HG03432 (cell line): Measurements from ENCODE around the gene CLCN6.

Experiments
- ATAC-seq: cut with Tn5 transposase; IDR thresholded peaks from one replicate; pipeline ENCODE4 v1.9.1; 2021; ENCODE audit warnings: mild to moderate bottlenecking, moderate library complexity; ENCODE audit not compliant: unreplicated experiment

CLCN6 gene

DNA sequence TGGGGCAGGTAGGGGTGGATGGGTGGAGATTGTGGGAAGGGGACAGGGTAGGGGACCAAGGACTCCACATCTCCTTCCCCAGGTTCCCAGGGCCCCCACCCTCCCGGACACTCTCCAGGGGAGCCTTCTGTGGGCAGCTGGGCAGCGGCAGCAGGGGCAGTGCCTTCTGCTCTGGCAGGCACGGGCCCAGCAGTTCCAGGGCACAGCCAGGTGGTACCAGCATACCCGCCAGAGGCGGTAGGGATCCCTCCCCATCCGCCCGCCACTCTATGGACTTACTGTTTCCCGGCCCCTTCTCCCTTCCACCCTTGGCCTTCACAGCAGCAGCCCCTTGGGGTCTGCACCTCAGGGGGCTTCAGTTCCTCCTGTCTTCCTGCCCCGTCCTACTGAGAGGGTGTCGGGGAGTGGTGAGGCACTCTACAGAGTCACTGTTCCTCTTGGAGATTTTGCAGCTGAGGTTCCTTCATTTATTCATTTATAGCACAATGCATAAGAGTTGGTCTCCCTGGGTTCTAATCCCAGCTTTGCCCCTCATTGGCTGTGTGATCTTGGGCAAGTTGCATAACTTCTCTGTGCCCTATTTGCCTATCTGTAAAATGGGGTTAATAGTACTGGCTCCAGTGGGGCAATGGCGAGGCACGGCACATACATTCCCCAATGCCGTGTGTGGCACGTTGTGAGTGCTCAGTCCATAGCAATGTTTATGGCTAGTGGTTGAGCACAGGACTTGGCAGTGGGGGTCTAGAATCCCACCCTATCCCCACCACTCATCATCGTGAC, 27.0 kb upstream of the CLCN6 start:
- ATAC-seq, result no peak

DNA sequence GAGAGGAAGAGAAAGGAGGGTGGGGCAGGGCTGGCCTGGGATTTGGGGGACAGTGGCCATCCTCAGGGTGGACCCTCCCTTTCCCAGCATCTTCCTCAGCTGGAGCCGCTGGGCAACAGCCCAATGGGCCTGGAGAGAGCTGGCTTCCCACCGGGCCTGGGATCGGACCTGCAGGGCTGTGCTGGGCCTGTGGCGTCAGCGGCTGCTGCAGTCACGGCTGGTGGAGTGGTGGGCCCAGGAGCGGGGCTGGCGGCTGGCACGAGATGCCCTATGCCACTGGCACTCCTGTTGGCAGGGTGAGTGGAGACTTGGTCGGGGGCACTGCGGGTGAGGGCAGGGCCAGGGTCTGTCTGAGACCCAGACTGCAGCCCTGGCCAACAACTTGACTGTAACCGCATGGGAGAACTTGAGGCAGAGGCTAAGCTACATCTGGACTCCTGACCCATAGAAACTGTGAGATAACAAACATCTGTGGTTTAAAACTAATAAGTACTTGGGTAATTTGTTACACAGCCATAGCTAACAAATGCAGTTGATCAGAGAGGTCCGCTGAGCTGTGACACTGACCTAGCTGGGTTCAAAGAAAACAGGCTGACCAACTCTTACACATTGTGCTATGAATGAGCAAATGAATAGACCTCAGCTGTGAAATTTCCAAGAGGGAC, 26.1 kb upstream of the CLCN6 start:
- no peak for ATAC-seq

DNA sequence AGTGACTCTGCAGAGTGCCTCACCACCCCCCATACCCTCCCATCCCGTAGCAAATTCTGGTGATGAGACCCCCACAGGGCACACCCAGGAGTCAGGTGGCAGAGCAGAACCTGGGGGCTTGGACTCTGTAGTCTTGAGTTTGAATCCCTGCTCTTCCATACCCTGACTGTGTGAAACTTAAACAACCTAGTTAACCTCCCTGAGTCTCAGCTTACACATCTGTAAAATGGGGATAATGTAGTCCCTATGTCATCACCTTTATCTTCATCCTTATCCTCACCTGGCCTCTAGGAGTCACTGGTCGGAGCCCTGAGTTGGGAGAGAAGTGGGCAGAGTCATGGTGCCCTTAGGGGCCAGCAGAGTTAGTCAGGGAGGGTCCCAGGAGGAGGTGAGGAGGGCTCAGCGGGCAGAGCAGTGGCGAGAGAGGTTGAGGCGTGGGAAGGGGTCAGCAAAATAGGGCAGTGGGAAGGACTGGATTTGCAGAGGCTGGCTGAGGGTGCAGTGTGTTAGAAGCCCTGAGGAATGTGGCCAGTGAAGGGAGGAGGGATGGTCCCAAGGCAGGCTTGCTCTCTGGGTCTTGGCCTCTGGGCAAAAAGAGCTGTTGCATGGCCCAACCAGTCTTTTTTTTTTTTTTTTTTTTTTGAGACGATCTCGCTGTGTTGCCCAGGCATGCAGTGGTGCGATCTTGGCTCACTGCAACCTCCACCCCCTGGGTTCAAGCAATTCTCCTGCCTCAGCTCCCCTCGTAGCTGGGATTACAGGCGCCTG, 25.4 kb upstream of the CLCN6 start:
- no peak for ATAC-seq

- ATAC-seq, result no peak
These were observed 24.7 kb upstream of the CLCN6 start for GRCh38 chr1:11781297-11781696.

DNA sequence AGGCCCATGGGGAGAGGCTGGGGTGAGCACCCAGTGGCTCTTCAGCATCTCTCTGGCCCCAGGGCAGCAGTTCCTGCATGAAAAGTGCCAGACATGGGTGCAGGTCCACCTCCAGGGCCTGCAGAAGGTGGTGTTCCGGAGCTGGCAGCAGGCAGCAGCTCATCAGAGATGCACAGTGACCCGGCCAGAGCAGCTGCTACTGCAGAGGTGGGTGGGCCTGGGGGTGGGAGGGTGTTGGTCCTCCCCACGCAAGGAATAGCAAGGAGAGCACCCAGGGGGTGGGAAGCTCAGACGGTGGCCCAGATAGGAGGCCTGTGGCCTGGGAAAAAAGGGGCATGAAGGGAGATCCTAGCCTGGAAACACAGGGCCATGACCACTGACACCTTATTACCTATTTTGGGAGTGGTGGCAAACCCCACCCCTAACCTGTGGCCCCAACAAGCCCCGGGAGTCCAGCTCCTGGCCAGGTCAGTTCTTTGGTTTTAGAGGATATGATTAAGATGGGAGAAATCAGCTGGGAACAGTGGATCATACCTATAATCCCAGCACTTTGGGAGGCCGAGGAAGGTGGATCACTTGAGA, 23.8 kb upstream of the CLCN6 start:
- no peak for ATAC-seq

DNA sequence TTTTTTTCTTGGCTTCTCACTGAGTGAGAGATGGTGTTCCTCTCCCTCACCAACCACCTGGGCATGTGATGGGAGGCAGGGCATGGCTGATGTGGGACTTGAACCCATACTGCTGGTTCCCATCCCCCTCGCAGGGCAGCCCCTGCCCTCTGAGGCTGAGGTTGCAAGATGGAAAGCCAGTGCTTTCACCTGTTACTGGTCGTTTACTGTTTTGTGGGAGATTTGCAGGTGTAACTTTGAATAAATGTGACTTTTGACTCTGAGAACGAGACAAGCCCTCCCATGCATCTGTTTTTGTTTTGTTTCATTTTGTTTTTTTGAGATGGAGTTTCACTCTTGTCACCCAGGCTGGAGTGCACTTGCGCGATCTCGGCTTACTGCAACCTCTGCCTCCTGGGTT, 22.4 kb upstream of the CLCN6 start:
- ATAC-seq, result no peak

- ATAC-seq, result no peak
These were observed 21.6 kb upstream of the CLCN6 start for GRCh38 chr1:11784256-11784992.

DNA sequence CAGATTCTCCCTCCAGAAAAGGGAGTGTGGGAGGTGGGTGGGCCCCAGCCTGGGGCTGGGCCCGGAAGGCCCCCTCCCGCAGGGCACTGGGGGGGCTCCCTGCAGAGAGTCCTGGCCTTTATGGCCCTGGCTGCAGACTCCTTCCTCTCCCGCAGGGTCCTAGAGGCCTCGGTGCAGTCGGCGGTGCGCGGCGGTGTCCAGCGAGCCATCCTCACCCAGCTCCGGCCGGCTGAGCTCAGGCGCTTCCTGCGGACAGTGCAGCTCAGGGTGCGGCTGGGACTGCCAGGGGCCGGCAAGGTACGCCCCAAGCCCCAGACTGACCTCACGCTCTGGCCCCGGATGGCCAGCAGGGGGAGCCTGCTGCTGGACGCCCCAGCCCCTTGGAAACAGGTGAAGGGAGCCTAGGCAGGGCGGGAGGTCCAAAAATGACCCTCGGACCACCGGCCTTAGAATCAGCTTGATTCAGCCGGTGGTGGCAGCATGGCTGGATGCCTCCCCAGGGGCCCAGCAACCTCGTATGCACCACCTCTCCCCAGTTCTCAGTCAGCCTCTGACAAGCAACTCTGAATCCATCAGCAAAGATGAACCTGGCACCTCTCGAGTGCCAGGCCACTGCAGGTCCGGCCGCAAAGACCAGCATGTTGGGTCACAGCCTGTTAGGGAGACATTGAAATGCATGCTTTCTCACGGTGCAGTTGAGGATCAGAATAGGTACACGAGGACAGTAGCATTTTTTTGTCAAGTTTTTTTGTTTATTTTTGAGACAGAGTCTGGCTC, 20.8 kb upstream of the CLCN6 start:
- peak; percentile 50 for ATAC-seq

- ATAC-seq, result no peak
These were observed 19.8 kb upstream of the CLCN6 start for GRCh38 chr1:11786168-11786567.

DNA sequence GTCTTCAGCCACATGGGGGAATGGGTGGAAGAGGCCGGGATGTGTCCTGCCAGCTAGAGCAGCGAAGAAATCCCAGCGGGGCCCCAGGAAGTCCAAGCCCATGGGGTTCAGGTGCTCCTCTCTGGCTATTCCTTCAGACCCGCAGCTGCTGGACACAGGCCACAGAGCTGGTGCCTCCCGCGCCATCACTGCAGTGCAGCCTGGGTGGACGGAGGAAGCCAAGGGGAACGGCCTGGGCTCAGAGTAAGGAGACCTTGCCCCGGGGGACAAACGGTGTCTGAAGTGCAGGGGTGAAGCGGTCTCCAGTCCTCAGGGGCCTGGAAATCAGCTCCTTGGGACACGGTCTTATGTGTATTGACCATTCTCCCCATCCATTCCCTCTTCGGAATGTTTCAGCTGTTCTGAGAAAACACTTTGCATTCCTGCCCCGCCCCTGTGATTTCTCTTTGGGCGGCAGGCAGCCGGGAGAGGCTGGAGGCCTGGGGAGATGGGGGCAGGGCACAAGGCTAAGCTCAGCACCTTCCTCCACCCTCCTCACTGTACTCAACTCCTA, 18.7 kb upstream of the CLCN6 start:
- no peak for ATAC-seq

DNA sequence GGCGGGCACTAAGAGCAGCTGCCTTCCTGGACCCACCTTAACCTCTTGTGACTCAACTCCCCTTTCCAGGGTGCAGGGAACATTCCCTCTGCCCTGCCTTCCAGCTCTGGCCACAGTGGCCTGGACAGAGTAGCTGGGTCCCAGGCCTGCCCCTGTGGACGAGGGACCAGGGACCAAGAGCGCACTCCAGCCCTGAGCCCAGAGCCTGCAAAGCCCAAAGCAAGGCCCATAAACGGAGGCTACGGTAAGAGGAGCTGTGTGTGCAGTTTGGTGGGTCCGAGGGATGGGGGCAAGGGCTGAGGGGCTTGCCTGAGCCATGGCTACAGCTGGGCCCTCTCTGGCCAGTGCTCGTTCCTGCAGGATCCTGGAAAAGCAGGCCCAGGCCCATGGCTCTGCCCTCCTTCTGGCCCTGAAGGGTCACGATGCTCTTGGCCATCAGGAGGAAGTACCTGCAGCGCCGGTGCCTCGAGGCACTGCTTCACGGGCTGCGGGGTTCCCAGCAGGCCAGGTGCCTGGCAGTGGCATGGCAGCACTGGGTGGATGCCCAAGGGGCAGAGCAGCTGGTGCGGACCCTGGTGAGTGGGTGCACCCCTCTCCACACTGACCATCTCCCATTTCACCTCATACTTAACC, 18.1 kb upstream of the CLCN6 start:
- no peak for ATAC-seq

DNA sequence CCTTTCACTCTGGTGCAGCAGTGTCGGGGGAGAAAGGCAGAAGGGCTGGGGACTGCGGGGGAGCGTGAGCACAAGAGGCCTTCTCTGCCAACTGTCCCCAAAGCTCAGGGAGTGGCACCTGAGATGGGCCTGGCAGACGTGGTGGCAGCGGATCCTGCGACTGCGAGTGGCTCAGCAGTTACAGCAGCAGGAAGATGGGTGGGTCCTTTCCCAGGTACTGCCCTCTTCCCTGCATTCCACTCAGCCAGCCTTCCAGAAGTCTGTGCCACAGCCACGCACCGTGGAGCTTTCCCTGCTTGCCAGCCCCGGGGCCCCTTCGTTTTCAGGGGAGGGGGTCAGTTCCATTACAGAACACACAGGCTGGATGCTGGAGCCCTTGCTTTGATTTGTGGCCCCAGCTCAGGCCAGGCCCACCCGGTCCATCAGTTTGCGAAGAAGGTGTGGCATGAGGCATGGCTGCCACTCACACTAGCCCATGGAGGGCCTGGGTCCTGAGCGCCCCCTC, 17.4 kb upstream of the CLCN6 start:
- no peak for ATAC-seq

DNA sequence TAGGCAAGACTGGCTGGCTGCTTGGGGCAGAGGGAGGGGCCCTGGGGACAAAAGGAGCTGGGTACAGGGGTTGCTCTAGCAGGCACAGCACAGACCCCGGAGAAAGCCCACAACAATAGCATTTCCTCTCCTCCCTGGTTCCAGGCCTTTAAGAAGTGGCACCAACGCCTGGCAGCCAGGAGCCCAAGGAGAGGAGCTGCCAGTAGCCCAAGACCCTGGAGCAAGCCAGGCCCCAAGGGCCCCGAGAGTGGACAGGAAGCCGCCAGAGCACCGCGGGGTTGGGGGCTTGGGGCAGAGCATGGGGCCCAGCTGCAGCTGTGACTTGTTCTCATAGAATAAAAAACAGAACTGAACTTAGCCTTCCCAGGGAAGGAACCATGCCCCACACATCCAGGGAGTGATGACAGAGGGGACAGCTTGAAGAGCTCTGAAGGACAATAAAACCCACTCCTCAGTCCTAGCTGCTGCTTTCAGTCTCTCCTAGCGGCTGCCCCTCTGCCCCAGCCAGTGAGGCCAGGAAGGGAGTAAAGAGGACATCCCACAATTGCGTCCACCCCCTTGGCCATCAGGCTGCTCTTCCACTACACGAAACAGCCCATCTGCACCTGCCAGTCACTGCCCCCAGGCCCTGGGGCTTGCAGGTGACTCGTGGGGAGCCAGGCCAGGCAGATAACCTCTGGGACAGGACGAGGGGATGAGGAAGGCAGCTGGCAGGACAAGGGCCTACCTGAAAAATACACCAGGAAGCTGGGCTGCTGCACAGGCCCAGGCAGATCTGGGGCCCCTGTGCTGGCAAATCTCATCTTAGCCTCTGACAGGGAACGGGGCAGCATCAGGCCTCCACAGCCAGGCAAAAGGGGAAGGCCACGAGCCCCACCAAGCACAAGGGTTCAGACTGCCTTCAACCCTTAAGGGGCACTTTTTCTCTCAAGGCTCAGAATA, 16.6 kb upstream of the CLCN6 start:
- ATAC-seq, result no peak

- ATAC-seq, result no peak
These were observed 15.7 kb upstream of the CLCN6 start for GRCh38 chr1:11790101-11790879.

- ATAC-seq, result no peak
These were observed 14.9 kb upstream of the CLCN6 start for GRCh38 chr1:11790880-11791715.

- ATAC-seq, result no peak
These were observed 13.9 kb upstream of the CLCN6 start for GRCh38 chr1:11792106-11792505.
